Naive thymus-derived CD4-positive, alpha-beta T cell (primary cell): ENCODE results near the gene LHCGR. TPM values are rescaled to one million over a fixed set of nuclear protein-coding genes. Genes with fewer than 3 reads are reported as not detected.

Experiments used
- ATAC-seq: fragments of 150-1000 bp; cut with Tn5 transposase; 2 replicates; pipeline ENCODE4 v1.10.0; 2021; ENCODE audit warnings: mild to moderate bottlenecking, moderate library complexity
- CTCF ChIA-PET: fragments of 350-600 bp; sonication (Branson Sonifier 250); formaldehyde crosslinking; loops from one replicate; lab custom pipeline; 2021; ENCODE audit warnings: antibody characterized with exemption; lab: Charles Lee
- POLR2A ChIA-PET: fragments of 350-600 bp; sonication (Branson Sonifier 250); formaldehyde crosslinking; loops from one replicate; lab custom pipeline; 2021; ENCODE audit warnings: antibody characterized with exemption, inconsistent platforms; lab: Charles Lee
- DNase-seq, 9 donors: peaks; one replicate each; pipeline versions ENCODE4 v3.0.0 to v3.0.0-alpha.2; 2020 to 2022; ENCODE audit warnings: mixed read lengths in 1 of 9
- H3K27ac ChIP-seq: one replicate; pipeline ENCODE4 v1.7.0; 2013; ENCODE audit warnings: mild to moderate bottlenecking, low read depth, low read length, moderate library complexity
- H3K27me3 ChIP-seq, 2 donors: one replicate each; pipeline ENCODE4 v1.7.0; 2013; ENCODE audit warnings: low read length in 2 of 2, mild to moderate bottlenecking in 2 of 2, moderate library complexity in 2 of 2; ENCODE audit not compliant: control insufficient read depth in 2 of 2, insufficient read depth in 2 of 2
- H3K36me3 ChIP-seq, 3 experiments: 1 replicate in 2 of 3; 2 replicates in 1 of 3; pipeline ENCODE4 v1.7.0; 2013; ENCODE audit warnings: low read length in 3 of 3, mild to moderate bottlenecking in 3 of 3, moderate library complexity in 1 of 3; ENCODE audit not compliant: insufficient read depth in 3 of 3, control insufficient read depth in 2 of 3
- H3K4me1 ChIP-seq, 2 donors: one replicate each; pipeline ENCODE4 v1.7.0; 2013; ENCODE audit warnings: low read length in 2 of 2, mild to moderate bottlenecking in 2 of 2, moderate library complexity in 1 of 2; ENCODE audit not compliant: control insufficient read depth in 2 of 2, insufficient read depth in 2 of 2
- H3K4me3 ChIP-seq: 2 replicates; pipeline ENCODE4 v1.7.0; 2013; ENCODE audit warnings: mild to moderate bottlenecking, low read length
- H3K9me3 ChIP-seq, 3 experiments: 1 replicate in 2 of 3; 2 replicates in 1 of 3; pipeline ENCODE4 v1.7.0; 2013; ENCODE audit warnings: low read length in 3 of 3; ENCODE audit not compliant: control insufficient read depth in 2 of 3
- H3K27ac Mint-ChIP-seq, 9 donors: one replicate each; pipeline ENCODE4 v1.8.0; 2020 to 2022; ENCODE audit warnings: mixed read lengths in 9 of 9, mild to moderate bottlenecking in 8 of 9, moderate library complexity in 5 of 9, inconsistent platforms in 2 of 9
- H3K27me3 Mint-ChIP-seq, 5 donors: one replicate each; pipeline ENCODE4 v1.8.0; 2021 to 2022; ENCODE audit warnings: mixed read lengths in 5 of 5, mild to moderate bottlenecking in 1 of 5
- H3K36me3 Mint-ChIP-seq, 5 donors: one replicate each; pipeline ENCODE4 v1.8.0; 2020 to 2022; ENCODE audit warnings: mixed read lengths in 5 of 5, mild to moderate bottlenecking in 3 of 5, inconsistent platforms in 1 of 5
- H3K4me1 Mint-ChIP-seq, 7 donors: one replicate each; pipeline ENCODE4 v1.8.0; 2020 to 2022; ENCODE audit warnings: mixed read lengths in 7 of 7, mild to moderate bottlenecking in 3 of 7, inconsistent platforms in 1 of 7
- H3K4me3 Mint-ChIP-seq, 10 donors: one replicate each; pipeline ENCODE4 v1.8.0; 2020 to 2022; ENCODE audit warnings: mild to moderate bottlenecking in 10 of 10, mixed read lengths in 10 of 10, moderate library complexity in 6 of 10, inconsistent platforms in 2 of 10
- H3K9me3 Mint-ChIP-seq, 11 donors: one replicate each; pipeline ENCODE4 v1.8.0; 2020 to 2022; ENCODE audit warnings: mixed read lengths in 11 of 11, mild to moderate bottlenecking in 4 of 11, inconsistent platforms in 1 of 11, moderate library complexity in 1 of 11
- intact Hi-C, 2 donors: fragments of 100-400 bp; cut with micrococcal nuclease; formaldehyde crosslinking; loops; one replicate each; pipeline ENCODE4 v1.15.1; 2023
- polyA plus RNA-seq, 2 donors: library from polyadenylated mRNA; unstranded; fragments of 300-500 nt; fragmentation: Illumina TruSeq; gene quantifications; one replicate each; pipeline ENCODE4 v1.2.3, GENCODE V29; 2021
- total RNA-seq, 6 experiments: library from RNA in 5 of 6; stranded (reverse) in 5 of 6; gene quantifications; 1 replicate in 5 of 6; 2 replicates in 1 of 6; pipeline ENCODE4 v1.2.3 and lab custom pipeline; 2021 to 2026

LHCGR gene
- total and polyA plus RNA-seq, 7 experiments from 2014 or later = not detected

GRCh38 chr2:48781366-48781765 is 25.8 kb upstream of the LHCGR start:
- no peak for DNase-seq
- Histone ChIP-seq H3K36me3 (no peaks in the 10 kb centered on the region), H3K4me1 (no peaks in the 10 kb centered on the region), H3K27me3 (no peaks in the 10 kb centered on the region), H3K9me3 (no peaks in the 10 kb centered on the region), H3K4me3 (no peak overlapping the region), H3K27ac (no peak overlapping the region)
- Mint-ChIP-seq H3K4me1 (no peaks in the 10 kb centered on the region), H3K27ac (no peak overlapping the region), H3K27me3 (no peaks in the 10 kb centered on the region), H3K9me3 (peaks cover 0 to 5% (median 0%) of the 10 kb centered on the region in 11 donors), H3K36me3 (no peaks in the 10 kb centered on the region), H3K4me3 (no peak overlapping the region)
- ATAC-seq = no peak
- intact Hi-C loops = no loop called here
- POLR2A ChIA-PET = no interaction called here
- CTCF ChIA-PET = no interaction called here

GRCh38 chr2:48779019-48779716 is 23.6 kb upstream of the LHCGR start:
- no peak overlapping the region for H3K27ac Mint-ChIP-seq
- no peak for ATAC-seq

GRCh38 chr2:48774251-48774650 is 18.7 kb upstream of the LHCGR start:
- Histone ChIP-seq H3K27ac (no peak overlapping the region), H3K9me3 (no peaks in the 10 kb centered on the region), H3K4me1 (no peaks in the 10 kb centered on the region), H3K27me3 (no peaks in the 10 kb centered on the region), H3K4me3 (no peak overlapping the region), H3K36me3 (no peaks in the 10 kb centered on the region)
- Mint-ChIP-seq H3K27me3 (peaks cover 0 to 12% (median 3%) of the 10 kb centered on the region in 5 donors), H3K27ac (no peak overlapping the region), H3K4me3 (no peak overlapping the region), H3K9me3 (peaks cover 0 to 4% (median 0%) of the 10 kb centered on the region in 11 donors), H3K4me1 (no peaks in the 10 kb centered on the region), H3K36me3 (no peaks in the 10 kb centered on the region)
- POLR2A ChIA-PET = no interaction called here
- ATAC-seq (no peak), DNase-seq (no peak)
- intact Hi-C loops = no loop called here
- CTCF ChIA-PET = no interaction called here

More at GRCh38 chr2:48779019-48779716, 23.6 kb upstream of the LHCGR start:
- H3K27me3 ChIP-seq = no peaks in the 10 kb centered on the region
- no peak overlapping the region for H3K4me3 ChIP-seq
- no peaks in the 10 kb centered on the region for H3K36me3 Mint-ChIP-seq
- H3K4me1 Mint-ChIP-seq = no peaks in the 10 kb centered on the region
- intact Hi-C loops = no loop called here
- ChIA-PET CTCF (no interaction called here), POLR2A (no interaction called here)
- no peaks in the 10 kb centered on the region for H3K9me3 ChIP-seq
- DNase-seq = no peak
- no peaks in the 10 kb centered on the region for H3K4me1 ChIP-seq
- H3K9me3 Mint-ChIP-seq = peaks cover 0 to 5% (median under 1%) of the 10 kb centered on the region in 11 donors
- H3K27ac ChIP-seq = no peak overlapping the region
- H3K4me3 Mint-ChIP-seq = no peak overlapping the region
- no peaks in the 10 kb centered on the region for H3K27me3 Mint-ChIP-seq
- H3K36me3 ChIP-seq = no peaks in the 10 kb centered on the region

- Mint-ChIP-seq H3K4me1 (no peaks in the 10 kb centered on the region), H3K4me3 (no peak overlapping the region)
- CTCF ChIA-PET = no interaction called here
Observed at GRCh38 chr2:48771241-48772014, 15.9 kb upstream of the LHCGR start.

DNA sequence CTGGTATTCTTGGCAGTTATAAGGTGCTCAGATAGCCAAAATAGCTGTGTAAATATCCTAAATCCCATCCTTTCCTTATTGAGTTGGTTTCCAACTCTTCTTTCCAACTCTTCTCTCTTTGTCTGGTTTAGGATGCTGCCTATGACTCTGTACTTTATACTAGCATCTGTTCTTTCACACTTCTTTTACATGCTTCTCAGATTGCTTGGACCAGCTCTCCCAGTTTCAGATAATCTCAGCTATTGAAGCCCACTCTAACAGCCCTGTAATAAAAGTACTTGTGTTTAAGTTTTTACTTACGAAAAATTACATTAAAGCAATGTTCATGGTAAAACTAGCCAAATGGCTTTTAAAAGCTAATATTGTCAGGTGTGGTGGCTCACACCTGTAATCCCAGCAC is 14.7 kb upstream of the LHCGR start:
- POLR2A ChIA-PET = no interaction called here
- peaks cover 0 to 28% (median 25%) of the 10 kb centered on the region in 5 donors for H3K27me3 Mint-ChIP-seq
- no peaks in the 10 kb centered on the region for H3K4me1 Mint-ChIP-seq
- H3K4me3 Mint-ChIP-seq = no peak overlapping the region
- ATAC-seq = no peak
- no peaks in the 10 kb centered on the region for H3K36me3 Mint-ChIP-seq
- H3K27me3 ChIP-seq = no peaks in the 10 kb centered on the region
- intact Hi-C loops = no loop called here
- H3K36me3 ChIP-seq = no peaks in the 10 kb centered on the region
- no peak overlapping the region for H3K4me3 ChIP-seq
- peaks cover 0 to 11% (median 5%) of the 10 kb centered on the region in 11 donors for H3K9me3 Mint-ChIP-seq
- DNase-seq = no peak
- no peaks in the 10 kb centered on the region for H3K4me1 ChIP-seq
- CTCF ChIA-PET = no interaction called here
- no peak overlapping the region for H3K27ac ChIP-seq
- H3K9me3 ChIP-seq = no peaks in the 10 kb centered on the region
- no peak overlapping the region for H3K27ac Mint-ChIP-seq

More at GRCh38 chr2:48771241-48772014, 15.9 kb upstream of the LHCGR start:
- DNase-seq = no peak
- Mint-ChIP-seq H3K9me3 (peaks cover 0 to 8% (median 3%) of the 10 kb centered on the region in 11 donors), H3K27me3 (peaks cover 0 to 25% (median 24%) of the 10 kb centered on the region in 5 donors), H3K27ac (peak overlapping the region in 1 of 9 donors; percentile 7), H3K36me3 (no peaks in the 10 kb centered on the region)
- H3K9me3 ChIP-seq = no peaks in the 10 kb centered on the region
- POLR2A ChIA-PET = no interaction called here
- H3K27me3 ChIP-seq = no peaks in the 10 kb centered on the region
- ATAC-seq = no peak
- H3K4me1 ChIP-seq = no peaks in the 10 kb centered on the region
- no peak overlapping the region for H3K27ac ChIP-seq
- no peak overlapping the region for H3K4me3 ChIP-seq
- intact Hi-C loops = no loop called here
- H3K36me3 ChIP-seq = no peaks in the 10 kb centered on the region

DNA sequence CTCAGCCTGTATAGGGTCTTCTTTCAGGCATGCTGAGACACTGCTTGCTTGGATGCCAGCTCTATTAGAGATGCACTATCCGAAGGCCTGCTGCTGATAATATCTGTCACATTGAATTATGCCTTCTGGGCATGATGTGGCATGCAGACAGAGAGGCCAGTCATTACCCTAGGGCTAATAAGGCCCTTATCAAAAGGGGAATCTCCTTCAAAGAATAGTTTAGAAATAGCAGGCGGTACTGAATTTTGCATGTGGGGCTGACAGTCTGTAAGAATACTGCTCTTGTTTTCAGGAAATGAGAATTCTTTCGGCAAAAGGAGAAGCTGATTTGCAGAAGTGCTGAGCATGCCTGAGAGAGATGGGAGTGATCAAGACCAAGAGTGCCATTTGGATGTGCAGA is 13.1 kb upstream of the LHCGR start:
- Mint-ChIP-seq H3K4me1 (no peaks in the 10 kb centered on the region), H3K27ac (no peak overlapping the region), H3K4me3 (no peak overlapping the region), H3K9me3 (peaks cover 0 to 16% (median 6%) of the 10 kb centered on the region in 11 donors), H3K27me3 (peaks cover 0 to 28% (median 25%) of the 10 kb centered on the region in 5 donors), H3K36me3 (no peaks in the 10 kb centered on the region)
- H3K27me3 ChIP-seq = no peaks in the 10 kb centered on the region
- no peaks in the 10 kb centered on the region for H3K4me1 ChIP-seq
- H3K27ac ChIP-seq = no peak overlapping the region
- H3K9me3 ChIP-seq = no peaks in the 10 kb centered on the region
- ATAC-seq (no peak), DNase-seq (no peak)
- POLR2A ChIA-PET = no interaction called here
- CTCF ChIA-PET = no interaction called here
- H3K4me3 ChIP-seq = no peak overlapping the region
- no peaks in the 10 kb centered on the region for H3K36me3 ChIP-seq
- intact Hi-C loops = no loop called here
